Measurements from ENCODE around the gene EPHA4. TPM values are rescaled to one million over a fixed set of nuclear protein-coding genes. Genes with fewer than 3 reads are reported as not detected.

The EPHA4 gene
- total and polyA plus RNA-seq, 2 of the 4 experiments (the other 2 are of a cell fraction): 36.9 to 132 TPM

DNA sequence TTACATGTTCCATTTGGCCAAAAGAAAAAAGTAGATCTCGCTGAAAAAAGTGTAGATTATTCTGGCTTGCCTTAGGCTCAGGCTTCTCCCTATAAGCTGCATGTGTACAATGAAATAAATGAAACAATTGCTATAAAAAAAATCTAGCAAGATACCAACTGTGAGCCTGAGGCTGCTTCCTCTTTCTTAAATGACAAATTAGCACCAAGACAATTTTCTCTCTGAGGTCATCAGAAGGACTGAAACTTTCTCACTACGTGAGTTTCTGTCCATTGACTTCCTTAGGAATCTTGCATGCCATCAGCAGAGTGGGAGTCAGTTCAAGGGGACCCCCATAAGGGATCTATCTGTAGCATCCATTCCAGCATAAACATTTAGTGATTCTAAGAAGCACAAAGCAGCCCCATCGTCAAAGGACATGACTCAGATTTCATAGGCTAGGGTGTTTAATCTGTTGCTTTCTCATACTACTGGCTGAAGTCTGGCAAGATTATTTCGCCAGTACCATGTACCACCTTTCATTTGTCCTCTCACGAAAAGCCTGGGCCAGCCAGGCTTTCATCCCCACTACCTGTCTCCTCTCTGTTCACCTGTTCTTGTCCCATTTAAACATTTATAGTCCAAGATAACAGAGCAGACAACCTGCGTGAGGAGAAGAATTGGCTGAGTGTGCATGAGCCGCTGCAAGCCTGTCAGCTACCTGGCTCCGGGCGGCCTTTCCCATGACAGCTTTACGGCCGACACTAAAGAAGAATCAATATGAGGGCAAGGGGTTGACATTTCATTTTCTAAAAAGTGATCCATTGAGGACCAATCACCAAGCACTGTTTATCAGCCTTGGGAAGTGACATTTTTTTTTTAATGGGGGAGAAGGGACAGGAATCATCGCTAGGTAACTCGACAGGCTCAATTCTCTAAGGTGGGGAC, 120.0 kb downstream of the EPHA4 start (continued):
- TF ChIP-seq RCOR1 (IDR thresholded peaks at IDR 0.05; ENCODE audit: insufficient replicate concordance, low read length): no peak

- dilution Hi-C loops (cut with HindIII; ENCODE audit: low sequenced_read_pairs, unreplicated experiment): no loop called here
- TF ChIP-seq SMC3 (IDR thresholded peaks at IDR 0.05; ENCODE audit: low read depth, low read length): no peak
- TF ChIP-seq MAFK (IDR thresholded peaks at IDR 0.05; ENCODE audit: low read depth, low read length): peak; percentile 64
- peak; percentile 26; the same call in 1 of the 2 replicates for TF ChIP-seq CEBPB (IDR thresholded peaks at IDR 0.05; ENCODE audit: low read depth, low read length)
- CTCF ChIA-PET: no interaction called here
Observed at GRCh38 chr2:221450280-221450679, 121.8 kb downstream of the EPHA4 start.

More at GRCh38 chr2:221450280-221450679, 121.8 kb downstream of the EPHA4 start:
- Histone ChIP-seq H3K9me1 (ENCODE audit: insufficient read depth, low read length) (no peaks in the 10 kb centered on the region; the same call in 1 of the 2 replicates), H3K9ac (ENCODE audit: low read depth, low read length) (no peak overlapping the region), H3K79me1 (ENCODE audit: low read depth in 1 of 2, low read length in 2 of 2) (no peaks in the 10 kb centered on the region; a peak in 1 of 4 replicates), H2BK20ac (ENCODE audit: low read depth, low read length) (no peak overlapping the region), H3K14ac (replicated peaks; ENCODE audit: low read depth, low read length) (no peak overlapping the region), H3K4ac (ENCODE audit: low read depth, low read length) (no peak overlapping the region), H3K4me3 (ENCODE audit: insufficient read depth, low read depth, low read length) (no peak overlapping the region), H2AK9ac (replicated peaks; ENCODE audit: low read depth, low read length, poor library complexity) (no peak overlapping the region), H4K5ac (ENCODE audit: low read depth, low read length) (no peak overlapping the region), H4K91ac (ENCODE audit: insufficient read depth, low read depth, low read length) (no peak overlapping the region), H4K20me1 (ENCODE audit: insufficient read depth, low read length) (no peaks in the 10 kb centered on the region), H3K23ac (ENCODE audit: low read depth, low read length) (no peak overlapping the region), H3K27me3 (ENCODE audit: control insufficient read depth, insufficient read depth, low read length) (no peaks in the 10 kb centered on the region), H3K9me3 (ENCODE audit: control insufficient read depth, insufficient read depth, low read length) (no peaks in the 10 kb centered on the region), H3K4me1 (ENCODE audit: control insufficient read depth, insufficient read depth, low read length) (no peaks in the 10 kb centered on the region), H4K8ac (ENCODE audit: low read depth in 2 of 2, low read length in 2 of 2) (no peak overlapping the region), H3K27ac (ENCODE audit: insufficient read depth, low read length) (no peak overlapping the region), H3K18ac (ENCODE audit: low read depth, low read length) (no peak overlapping the region), H3K36me3 (ENCODE audit: control insufficient read depth, insufficient read depth, low read length) (peaks cover 11% of the 10 kb centered on the region), H2AK5ac (ENCODE audit: low read depth, low read length) (no peak overlapping the region), H2BK5ac (ENCODE audit: low read depth, low read length, poor library complexity, severe bottlenecking) (no peak overlapping the region), H3K4me2 (ENCODE audit: low read depth, low read length) (no peak overlapping the region), H2BK120ac (ENCODE audit: low read depth, low read length) (no peak overlapping the region), H3K56ac (ENCODE audit: extremely low read depth, insufficient read depth, low read length) (no peak overlapping the region), H2BK15ac (ENCODE audit: low read depth, low read length) (no peak overlapping the region), H2AFZ (replicated peaks; ENCODE audit: low read length, poor library complexity) (no peak overlapping the region)
- DNase-seq (no peak), ATAC-seq (ENCODE audit: low read depth) (no peak)
- POLR2A ChIA-PET (ENCODE audit: unreplicated experiment): no interaction called here
- no CpG with 5 or more reads among the region's 1 CpG for WGBS, 2 experiments (ENCODE audit: extremely low coverage in 2 of 2, insufficient read length in 1 of 2)
- in situ Hi-C loops (cut with MboI; ENCODE audit: low sequenced_read_pairs) (no loop called here), intact Hi-C loops (cut with micrococcal nuclease) (no loop called here)
- BruUV-seq (replicated peaks): no TSS peak
